GM12892 (cell line): Measurements from ENCODE around the gene CAPZB.

ENCODE experiments used
- POLR2A ChIP-seq: IDR thresholded peaks from 2 replicates; pipeline ENCODE4 v1.6.1; 2011; ENCODE audit warnings: low read depth, low read length, control low read depth
- POLR2AphosphoS5 ChIP-seq: IDR thresholded peaks from 2 replicates; pipeline ENCODE4 v1.6.1; 2011; ENCODE audit warnings: low read depth, low read length, control low read depth
- TAF1 ChIP-seq: IDR thresholded peaks from 2 replicates; pipeline ENCODE4 v1.6.1; 2011; ENCODE audit warnings: low read depth, mild to moderate bottlenecking, control low read depth, low read length, borderline replicate concordance

DNA sequence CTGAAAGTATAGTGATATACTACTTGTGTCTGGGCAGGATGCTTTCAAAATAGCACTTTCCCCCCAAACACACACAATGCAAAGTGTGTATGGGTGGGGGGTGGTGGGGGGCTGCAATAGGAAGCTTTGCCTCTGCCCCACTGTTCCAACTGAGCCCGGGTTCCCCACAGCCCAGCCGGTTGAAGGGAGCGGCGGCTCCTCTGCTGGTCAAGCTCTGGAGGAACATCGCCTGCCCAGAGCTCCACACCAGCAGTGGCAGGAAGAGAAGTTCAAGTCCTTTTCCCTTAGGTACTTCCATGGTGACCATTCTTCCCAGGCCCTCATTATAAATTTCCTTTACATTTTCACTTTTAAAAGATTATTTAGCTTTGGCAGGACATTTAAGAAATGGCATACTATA, 74.9 kb downstream of the CAPZB start:
- TF ChIP-seq POLR2A (no peak), POLR2AphosphoS5 (no peak), TAF1 (no peak)
